Glutamatergic neuron (in vitro differentiated cells): ENCODE data around the gene URAD. TPM values are rescaled to one million over a fixed set of nuclear protein-coding genes. Genes with fewer than 3 reads are reported as not detected.

Source experiments
- DNase-seq: peaks from one replicate; pipeline ENCODE4 v3.0.0; 2022
- H3K27ac Mint-ChIP-seq: one replicate; pipeline ENCODE4 v1.8.0; 2020; ENCODE audit warnings: mild to moderate bottlenecking, mixed read lengths, inconsistent platforms; ENCODE audit not compliant: unreplicated experiment
- H3K27me3 Mint-ChIP-seq: one replicate; pipeline ENCODE4 v1.8.0; 2020; ENCODE audit warnings: mild to moderate bottlenecking, moderate library complexity, mixed read lengths, inconsistent platforms; ENCODE audit not compliant: unreplicated experiment
- H3K36me3 Mint-ChIP-seq: one replicate; pipeline ENCODE4 v1.8.0; 2020; ENCODE audit warnings: mild to moderate bottlenecking, mixed read lengths, inconsistent platforms; ENCODE audit not compliant: unreplicated experiment
- H3K4me1 Mint-ChIP-seq: one replicate; pipeline ENCODE4 v1.8.0; 2020; ENCODE audit warnings: mild to moderate bottlenecking, low read depth, mixed read lengths, inconsistent platforms; ENCODE audit not compliant: unreplicated experiment
- H3K4me3 Mint-ChIP-seq: one replicate; pipeline ENCODE4 v1.8.0; 2020; ENCODE audit warnings: mild to moderate bottlenecking, mixed read lengths, inconsistent platforms; ENCODE audit not compliant: unreplicated experiment
- H3K9me3 Mint-ChIP-seq: one replicate; pipeline ENCODE4 v1.8.0; 2020; ENCODE audit warnings: mild to moderate bottlenecking, moderate library complexity, mixed read lengths, inconsistent platforms; ENCODE audit not compliant: unreplicated experiment
- total RNA-seq: library from RNA; stranded (reverse); fragmentation: NEBNext Ultra II Directional; extraction: Animal tissue kit (Norgen Biotek cat#: 25700); gene quantifications from one replicate; pipeline ENCODE4 v1.2.1, GENCODE V29; 2021; ENCODE audit not compliant: unreplicated experiment
- TF ChIP-seq, protein P1 (sequence below): fragments of 200-600 bp; sonication (generic); IDR thresholded peaks from one replicate; pipeline ENCODE4 v1.5.0; 2021; ENCODE audit not compliant: partially characterized antibody, unreplicated experiment

The URAD gene
- total RNA-seq, 1 donor from 2014 or later: not detected

DNA sequence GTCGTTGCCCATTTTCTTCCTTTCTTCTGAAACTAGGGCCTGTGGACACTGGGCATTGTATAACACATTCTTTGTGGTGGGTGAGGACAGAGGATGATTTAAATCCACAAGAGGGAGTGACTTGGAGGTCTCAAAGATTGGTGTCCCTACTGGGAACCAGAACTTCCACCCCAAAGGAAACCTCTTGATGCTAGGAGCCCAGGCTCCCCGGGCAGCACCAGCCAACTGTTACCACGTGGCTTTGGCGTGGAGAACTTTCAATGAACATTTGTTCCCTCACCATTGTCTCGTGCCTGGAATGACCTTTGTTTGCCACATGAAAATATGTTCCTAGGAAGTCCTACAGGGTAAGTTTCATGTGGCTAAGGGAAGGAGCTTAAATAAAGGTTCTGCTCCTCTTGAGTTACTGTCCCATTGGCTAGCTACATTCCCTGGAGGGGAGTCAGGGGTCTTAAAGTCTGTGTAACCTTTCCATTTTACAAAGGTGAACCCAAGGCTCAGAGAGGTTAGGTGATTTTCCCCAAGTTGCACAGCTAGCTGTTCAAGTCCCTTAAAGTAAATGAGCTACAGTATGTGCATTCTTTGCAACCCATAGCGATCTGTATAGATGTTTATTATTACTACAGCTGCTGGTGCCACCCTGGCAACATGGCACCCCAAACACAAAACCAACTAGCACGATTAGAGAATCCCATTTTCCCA is 14.4 kb downstream of the URAD start:
- DNase-seq: no peak
- H3K27ac Mint-ChIP-seq: peak overlapping the region; percentile 44
- H3K4me3 Mint-ChIP-seq: no peak overlapping the region
- peaks cover 18% of the 10 kb centered on the region for H3K4me1 Mint-ChIP-seq
- no peaks in the 10 kb centered on the region for H3K36me3 Mint-ChIP-seq
- TF ChIP-seq, protein P1, sequence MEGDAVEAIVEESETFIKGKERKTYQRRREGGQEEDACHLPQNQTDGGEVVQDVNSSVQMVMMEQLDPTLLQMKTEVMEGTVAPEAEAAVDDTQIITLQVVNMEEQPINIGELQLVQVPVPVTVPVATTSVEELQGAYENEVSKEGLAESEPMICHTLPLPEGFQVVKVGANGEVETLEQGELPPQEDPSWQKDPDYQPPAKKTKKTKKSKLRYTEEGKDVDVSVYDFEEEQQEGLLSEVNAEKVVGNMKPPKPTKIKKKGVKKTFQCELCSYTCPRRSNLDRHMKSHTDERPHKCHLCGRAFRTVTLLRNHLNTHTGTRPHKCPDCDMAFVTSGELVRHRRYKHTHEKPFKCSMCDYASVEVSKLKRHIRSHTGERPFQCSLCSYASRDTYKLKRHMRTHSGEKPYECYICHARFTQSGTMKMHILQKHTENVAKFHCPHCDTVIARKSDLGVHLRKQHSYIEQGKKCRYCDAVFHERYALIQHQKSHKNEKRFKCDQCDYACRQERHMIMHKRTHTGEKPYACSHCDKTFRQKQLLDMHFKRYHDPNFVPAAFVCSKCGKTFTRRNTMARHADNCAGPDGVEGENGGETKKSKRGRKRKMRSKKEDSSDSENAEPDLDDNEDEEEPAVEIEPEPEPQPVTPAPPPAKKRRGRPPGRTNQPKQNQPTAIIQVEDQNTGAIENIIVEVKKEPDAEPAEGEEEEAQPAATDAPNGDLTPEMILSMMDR: no peak
- H3K9me3 Mint-ChIP-seq: peaks cover 18% of the 10 kb centered on the region
- H3K27me3 Mint-ChIP-seq: peaks cover 49% of the 10 kb centered on the region

DNA sequence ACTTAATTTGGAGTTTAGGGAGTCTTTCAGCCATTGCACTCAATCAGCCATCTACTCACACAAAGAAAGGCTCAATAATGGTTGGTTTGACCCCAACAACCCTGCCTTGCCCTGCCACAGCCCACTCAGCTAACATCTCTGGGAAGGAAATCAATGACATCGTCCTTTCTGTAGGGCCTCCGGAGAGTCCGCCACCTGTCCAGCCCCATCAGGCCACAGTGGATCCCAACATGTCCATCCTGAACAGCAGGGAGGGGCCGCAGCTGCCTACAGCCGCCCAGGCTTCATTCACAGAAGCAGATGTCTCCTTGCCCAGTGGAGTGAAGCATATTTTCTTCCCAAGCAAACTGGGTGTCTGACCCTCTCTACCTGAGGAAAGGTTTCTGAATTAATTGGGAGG is 15.2 kb downstream of the URAD start:
- TF ChIP-seq, protein P1: no peak
- H3K27ac Mint-ChIP-seq: peak overlapping the region; percentile 74
- peak; percentile 77 for DNase-seq
- peaks cover 17% of the 10 kb centered on the region for H3K4me1 Mint-ChIP-seq
- peaks cover 42% of the 10 kb centered on the region for H3K27me3 Mint-ChIP-seq
- no peaks in the 10 kb centered on the region for H3K36me3 Mint-ChIP-seq
- H3K9me3 Mint-ChIP-seq: peaks cover 16% of the 10 kb centered on the region
- H3K4me3 Mint-ChIP-seq: peak overlapping the region; percentile 14

DNA sequence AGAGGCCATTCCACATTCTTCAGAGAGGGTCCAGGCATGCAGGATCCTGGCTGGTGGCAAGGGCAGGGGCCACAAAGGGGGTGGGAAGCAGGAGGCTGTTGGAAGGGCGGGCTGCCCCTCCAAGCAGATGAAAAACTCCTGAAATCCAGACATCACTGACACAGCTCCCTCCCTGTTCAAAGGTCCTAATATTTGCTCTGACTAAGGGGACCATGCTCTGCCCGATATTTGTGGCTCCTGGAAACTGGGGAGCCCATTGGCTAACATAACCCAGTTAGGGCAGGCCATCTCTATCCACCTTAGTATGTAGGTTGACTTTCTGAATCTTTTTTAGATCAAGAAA is 16.0 kb downstream of the URAD start:
- TF ChIP-seq, protein P1: no peak
- Mint-ChIP-seq H3K36me3 (no peaks in the 10 kb centered on the region), H3K27ac (no peak overlapping the region), H3K27me3 (peaks cover 45% of the 10 kb centered on the region), H3K4me3 (no peak overlapping the region), H3K9me3 (peaks cover 22% of the 10 kb centered on the region), H3K4me1 (peaks cover 22% of the 10 kb centered on the region)
- DNase-seq: no peak

DNA sequence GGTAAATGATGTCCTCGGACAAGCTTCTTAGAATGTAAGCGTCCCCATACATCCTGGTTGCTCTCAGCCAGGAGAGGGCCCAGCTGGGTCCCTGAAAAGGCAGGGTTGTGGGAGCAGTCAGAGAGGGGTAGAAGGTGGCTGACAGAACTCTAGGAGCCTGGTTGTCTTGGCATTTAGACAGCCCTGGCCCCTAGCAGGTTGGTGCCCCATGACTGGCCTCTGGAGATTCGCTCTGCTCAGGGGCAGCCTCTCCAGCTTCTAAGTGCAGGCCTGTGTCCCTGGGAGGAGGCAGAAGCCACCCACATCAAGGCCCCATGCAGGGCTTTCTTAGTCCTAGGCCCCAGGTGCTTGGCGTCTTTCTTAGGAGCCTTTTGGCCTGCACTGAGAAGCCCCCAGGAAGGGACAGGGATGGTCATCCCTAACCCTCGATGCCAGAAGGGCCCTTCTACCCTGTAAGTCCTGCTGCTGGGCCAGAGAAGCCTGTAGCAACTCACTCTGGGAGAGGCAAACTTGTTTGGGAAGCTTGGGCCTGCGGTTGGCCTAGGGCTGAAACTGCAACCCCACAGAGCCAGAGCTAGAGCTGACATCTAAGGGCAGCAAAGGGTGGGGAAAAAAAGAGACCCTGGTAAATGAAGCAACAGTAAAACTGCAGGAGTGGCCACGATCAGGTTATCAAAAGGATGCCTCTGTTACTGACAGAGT is 16.6 kb downstream of the URAD start:
- Mint-ChIP-seq H3K27ac (no peak overlapping the region), H3K4me1 (peaks cover 22% of the 10 kb centered on the region), H3K36me3 (no peaks in the 10 kb centered on the region), H3K27me3 (peaks cover 47% of the 10 kb centered on the region), H3K9me3 (peaks cover 23% of the 10 kb centered on the region), H3K4me3 (no peak overlapping the region)
- no peak for DNase-seq
- TF ChIP-seq, protein P1: no peak

DNA sequence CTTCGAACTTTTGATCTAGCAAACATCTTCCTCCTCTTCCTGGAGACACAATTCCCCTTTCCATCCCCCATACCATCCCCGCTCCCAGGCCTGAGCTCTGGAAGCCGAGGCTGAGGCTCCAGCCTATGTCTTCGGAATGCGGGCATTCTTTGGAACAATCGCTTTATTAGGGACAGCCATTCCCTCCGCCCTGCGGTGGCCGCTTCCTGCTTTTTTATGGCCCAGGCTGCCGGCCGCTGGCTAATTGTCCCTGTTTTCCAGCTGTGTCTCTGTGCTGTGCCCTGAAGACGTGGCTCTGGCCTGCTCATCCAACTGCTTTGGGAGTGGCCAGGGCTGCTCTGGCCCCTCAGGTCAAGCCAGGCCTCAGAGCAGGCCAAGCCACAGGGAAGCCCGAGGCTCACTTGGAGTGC is 17.3 kb downstream of the URAD start:
- Mint-ChIP-seq H3K27ac (no peak overlapping the region), H3K4me3 (no peak overlapping the region), H3K36me3 (no peaks in the 10 kb centered on the region), H3K4me1 (peaks cover 22% of the 10 kb centered on the region), H3K9me3 (peaks cover 23% of the 10 kb centered on the region), H3K27me3 (peaks cover 47% of the 10 kb centered on the region)
- no peak for DNase-seq
- TF ChIP-seq, protein P1: no peak
